HG02759 (cell line): Measurements from ENCODE around the gene FBXL16.

ENCODE experiments used
- ATAC-seq: cut with Tn5 transposase; IDR thresholded peaks from one replicate; pipeline ENCODE4 v1.9.1; 2021; ENCODE audit warnings: mild to moderate bottlenecking, moderate library complexity; ENCODE audit not compliant: unreplicated experiment

The FBXL16 gene

DNA sequence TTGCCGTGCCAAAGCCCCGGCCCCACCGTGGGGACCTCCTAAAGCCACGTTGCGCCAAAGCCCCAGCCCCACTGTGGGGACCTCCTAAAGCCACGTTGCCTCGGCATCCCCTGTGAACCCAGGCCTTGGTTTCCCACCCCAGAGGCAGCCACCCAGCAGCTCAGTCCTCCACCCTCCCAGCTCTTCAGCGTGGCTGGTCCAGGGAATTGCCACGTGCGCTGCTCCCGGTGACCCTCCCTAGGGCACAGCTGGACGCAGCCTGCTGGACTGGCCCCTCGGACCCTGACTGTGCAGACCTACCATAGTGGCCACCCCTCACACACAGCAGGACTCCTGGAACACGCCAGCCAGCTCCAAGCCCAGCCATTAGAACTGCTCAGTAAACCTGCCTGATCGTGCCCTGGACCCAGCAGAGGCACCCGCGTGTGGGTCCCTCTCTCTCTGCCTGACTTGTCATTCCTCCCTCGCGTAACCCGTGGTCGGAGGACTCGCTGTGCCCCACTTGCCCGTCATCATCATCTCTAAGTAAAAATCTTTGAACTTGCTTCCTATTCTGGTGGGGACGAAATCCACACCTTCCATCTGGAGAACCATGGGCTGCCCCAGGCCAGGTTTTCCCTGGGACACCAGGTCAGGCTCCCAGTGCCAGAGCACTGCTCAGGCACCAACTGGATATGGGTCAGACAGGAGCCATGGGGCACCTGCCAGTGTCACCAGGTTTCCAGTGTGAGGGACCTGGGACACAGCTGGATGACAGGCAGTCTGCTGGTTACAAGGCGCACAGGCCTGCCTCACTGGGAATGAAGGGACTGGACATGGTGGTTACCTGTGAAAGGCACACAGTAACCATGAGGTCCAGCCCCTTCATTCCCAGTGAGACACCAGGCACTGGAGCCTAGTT, 29.6 kb upstream of the FBXL16 start:
- no peak for ATAC-seq

GRCh38 chr16:734208-734980, 28.8 kb upstream of the FBXL16 start:
- ATAC-seq = no peak

- ATAC-seq = no peak
Measured at GRCh38 chr16:733382-734207, 28.0 kb upstream of the FBXL16 start.

DNA sequence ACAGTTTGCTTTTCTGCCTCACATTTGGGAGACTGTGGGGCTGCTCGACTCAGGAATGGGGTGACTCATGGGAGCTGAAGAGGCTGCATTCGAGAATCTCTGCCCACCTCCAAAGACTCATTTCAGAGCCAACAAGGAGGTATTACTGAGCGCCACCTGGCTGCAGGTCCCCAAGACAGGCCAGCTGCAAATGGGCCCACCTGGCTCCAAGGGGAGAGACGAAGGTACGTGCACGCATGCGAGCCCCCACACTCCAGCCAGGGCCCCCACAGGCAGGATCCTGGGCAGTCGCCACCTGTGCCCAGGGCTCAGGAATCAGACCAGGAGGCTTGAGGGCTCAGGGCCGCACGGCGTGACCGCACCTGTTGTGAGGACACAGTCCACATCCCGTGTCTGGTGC, 27.3 kb upstream of the FBXL16 start:
- ATAC-seq = no peak

- no peak for ATAC-seq
Measured at GRCh38 chr16:732332-732731, 26.7 kb upstream of the FBXL16 start.

- no peak for ATAC-seq
Measured at GRCh38 chr16:730666-731509, 25.3 kb upstream of the FBXL16 start.

DNA sequence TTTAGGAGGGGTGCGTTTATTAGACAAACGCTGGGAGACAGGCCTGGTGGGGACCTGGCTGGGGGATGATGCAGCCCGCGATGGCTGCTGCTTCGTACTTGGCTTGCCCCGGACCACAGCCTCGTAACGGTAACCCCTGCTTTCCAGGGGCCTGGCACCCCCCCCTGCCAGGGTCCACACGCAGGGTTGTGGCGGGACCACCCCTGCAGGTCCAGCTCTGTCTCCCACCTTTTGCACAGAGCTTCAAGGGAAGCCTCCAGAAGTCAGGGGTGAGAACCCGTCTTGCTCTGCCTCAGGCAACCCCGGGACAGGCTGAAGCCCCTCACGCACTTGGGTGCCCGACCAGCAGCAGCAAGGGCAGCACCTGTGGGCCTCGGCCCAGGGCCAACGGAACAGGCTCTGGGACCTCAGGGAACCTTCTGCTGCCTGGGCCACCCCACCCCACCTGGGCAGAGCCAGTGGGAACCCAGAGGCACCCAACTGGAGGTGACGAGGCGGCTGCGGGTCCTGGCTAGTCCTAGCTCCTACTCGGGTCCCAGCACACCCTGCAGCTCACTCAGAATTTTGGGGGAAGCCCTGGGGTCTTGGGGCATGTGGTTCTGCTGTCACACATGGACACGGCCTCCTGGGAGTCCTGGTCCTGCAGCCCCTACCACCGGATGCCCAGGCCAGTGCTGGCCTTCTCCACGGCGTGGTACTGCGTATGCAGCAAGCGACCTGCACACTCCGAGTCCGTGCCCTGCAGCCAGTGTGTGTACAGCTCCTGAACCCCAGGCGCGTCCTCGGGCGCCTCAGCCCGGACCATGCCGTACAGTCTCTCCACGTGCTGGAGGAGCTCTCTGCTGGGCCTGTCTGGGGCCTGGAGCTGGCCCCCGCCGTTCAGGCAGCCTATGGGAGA, 24.4 kb upstream of the FBXL16 start:
- ATAC-seq = no peak

DNA sequence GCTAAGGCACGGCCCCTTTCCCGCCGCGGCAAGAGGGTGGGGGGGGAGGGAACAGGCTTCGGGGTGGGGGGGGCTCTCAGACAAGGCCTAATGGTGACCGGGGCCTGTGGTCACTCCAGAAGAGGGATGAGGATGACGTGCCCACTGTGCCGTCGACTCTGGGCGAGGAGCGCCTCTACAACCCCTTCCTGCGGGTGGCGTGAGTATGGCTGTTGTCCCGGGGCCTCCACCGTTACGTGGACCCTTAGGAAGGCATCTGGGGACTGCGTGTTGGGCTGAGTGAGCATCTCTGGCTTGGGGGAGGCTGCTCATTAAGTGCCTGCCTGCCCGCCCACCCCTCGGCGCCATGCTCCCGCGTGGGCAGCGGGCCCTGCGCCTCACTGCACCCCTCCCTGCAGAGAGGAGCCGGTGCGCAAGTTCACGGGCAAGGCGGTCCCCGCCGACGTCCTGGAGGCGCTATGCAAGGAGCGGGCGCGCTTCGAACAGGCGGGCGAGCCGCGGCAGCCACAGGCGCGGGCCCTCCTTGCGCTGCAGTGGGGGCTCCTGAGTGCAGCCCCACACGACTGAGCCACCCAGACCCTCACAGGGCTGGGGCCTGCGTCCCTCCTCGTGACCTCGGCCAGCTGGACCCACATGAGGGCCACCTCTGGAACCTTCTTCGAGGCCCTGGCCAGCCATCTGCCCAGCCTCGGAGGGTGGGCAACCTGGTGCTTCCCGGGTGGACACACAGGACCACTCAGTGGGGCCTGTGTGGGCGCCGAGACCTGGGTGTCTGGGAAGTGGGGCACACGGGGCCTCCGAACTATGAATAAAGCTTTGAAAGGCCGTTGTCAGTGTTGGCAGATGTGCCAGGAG, 23.5 kb upstream of the FBXL16 start:
- no peak for ATAC-seq

GRCh38 chr16:728131-728889, 22.7 kb upstream of the FBXL16 start:
- ATAC-seq = peak; percentile 35

- ATAC-seq = no peak
Measured at GRCh38 chr16:727291-727977, 21.8 kb upstream of the FBXL16 start.

- ATAC-seq = peak; percentile 38
Measured at GRCh38 chr16:726438-727290, 21.1 kb upstream of the FBXL16 start, which contains the start of the genes CCDC78 and HAGHL. TSS of gene CCDC78 (minus strand) at chr16:726443. CDS start at chr16:726367, 76 bp downstream. TSS of gene HAGHL (plus strand) at chr16:727106. CDS start at chr16:727510, 404 bp downstream.

GRCh38 chr16:726188-726437, 20.5 kb upstream of the FBXL16 start:
- ATAC-seq = no peak

DNA sequence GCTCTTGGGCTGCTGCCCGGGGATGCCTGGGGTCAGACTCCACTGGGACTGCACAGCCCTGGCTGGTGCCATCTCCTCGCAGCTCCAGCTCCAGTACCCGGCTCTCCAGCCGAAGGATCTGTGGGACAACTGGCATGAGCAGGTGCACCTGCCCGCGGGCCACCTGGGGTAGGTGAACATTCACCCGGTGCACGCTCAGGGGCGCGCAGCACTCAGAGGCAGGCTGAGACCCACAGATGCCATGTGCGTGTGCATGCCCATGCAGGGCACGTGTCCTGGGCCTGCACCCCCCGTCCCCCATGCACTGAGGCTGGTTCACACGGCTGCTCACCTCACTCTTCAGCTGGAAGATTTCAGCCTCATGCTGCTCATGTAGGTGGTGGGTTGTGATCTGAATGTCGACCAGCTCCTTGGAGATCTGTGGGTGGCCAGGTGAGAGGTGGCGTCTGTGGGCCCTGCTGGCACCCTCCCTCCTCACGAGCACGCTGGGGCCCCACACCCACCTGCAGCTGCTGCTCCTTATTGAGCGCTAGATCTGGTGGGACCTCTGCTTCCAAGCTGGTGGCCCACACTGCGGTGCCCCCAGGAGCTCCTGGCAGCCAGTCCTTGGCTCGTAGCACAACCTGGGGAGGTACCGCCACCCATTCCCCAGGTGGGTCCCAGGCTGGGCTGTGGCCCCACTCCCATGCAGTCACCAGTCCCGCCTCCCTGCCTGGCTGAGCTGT, 20.0 kb upstream of the FBXL16 start:
- no peak for ATAC-seq

DNA sequence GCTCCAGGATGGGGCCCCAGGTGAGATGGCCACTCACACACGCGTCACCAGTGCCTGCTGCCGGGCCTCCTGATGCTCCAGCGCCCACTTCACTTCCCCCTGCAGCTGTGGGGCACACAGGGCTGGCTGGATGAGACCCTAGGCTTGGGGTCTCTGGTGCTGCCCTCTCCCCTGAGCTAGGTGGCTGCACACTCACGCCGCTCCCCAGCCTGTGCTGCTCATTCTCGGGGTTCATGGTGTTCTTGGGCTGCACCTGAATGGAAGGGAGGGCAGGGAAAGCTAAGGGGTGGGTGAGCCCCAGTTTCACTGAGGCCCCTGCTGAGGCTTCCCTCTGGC, 19.4 kb upstream of the FBXL16 start:
- ATAC-seq = no peak

- no peak for ATAC-seq
Measured at GRCh38 chr16:724188-725040, 18.8 kb upstream of the FBXL16 start.
